ENCODE measurements around the gene KCND2.

KCND2 gene

GRCh38 chr7:120274899-120275298 is 1.9 kb downstream of the KCND2 start:
- DNase-seq (ENCODE audit: low read depth) = no peak
- no peak overlapping the region for H3K4me3 ChIP-seq (ENCODE audit: low read depth, low read length)
- TF ChIP-seq CTCF (IDR thresholded peaks at IDR 0.05; ENCODE audit: low read depth, low read length, missing control alignments) = no peak

- DNase-seq (ENCODE audit: low read depth) = no peak
- H3K4me3 ChIP-seq (ENCODE audit: low read depth, low read length) = no peak overlapping the region
- no peak for TF ChIP-seq CTCF (IDR thresholded peaks at IDR 0.05; ENCODE audit: low read depth, low read length, missing control alignments)
Observed at GRCh38 chr7:120276720-120277119, 3.7 kb downstream of the KCND2 start.

- no peak overlapping the region for H3K4me3 ChIP-seq (ENCODE audit: low read depth, low read length)
- TF ChIP-seq CTCF (IDR thresholded peaks at IDR 0.05; ENCODE audit: low read depth, low read length, missing control alignments) = no peak
- DNase-seq (ENCODE audit: low read depth) = no peak
Observed at GRCh38 chr7:120278773-120279172, 5.8 kb downstream of the KCND2 start.

GRCh38 chr7:120280743-120281142 is 7.8 kb downstream of the KCND2 start:
- H3K4me3 ChIP-seq (ENCODE audit: low read depth, low read length) = no peak overlapping the region
- no peak for TF ChIP-seq CTCF (IDR thresholded peaks at IDR 0.05; ENCODE audit: low read depth, low read length, missing control alignments)
- no peak for DNase-seq (ENCODE audit: low read depth)

GRCh38 chr7:120293027-120293426 is 20.1 kb downstream of the KCND2 start:
- no peak for DNase-seq (ENCODE audit: low read depth)
- TF ChIP-seq CTCF (IDR thresholded peaks at IDR 0.05; ENCODE audit: low read depth, low read length, missing control alignments) = no peak
- no peak overlapping the region for H3K4me3 ChIP-seq (ENCODE audit: low read depth, low read length)

- no peak for DNase-seq (ENCODE audit: low read depth)
Observed at GRCh38 chr7:120302190-120302589, 29.2 kb downstream of the KCND2 start.

More at GRCh38 chr7:120302190-120302589, 29.2 kb downstream of the KCND2 start:
- H3K4me3 ChIP-seq (ENCODE audit: low read depth, low read length) = no peak overlapping the region
- no peak for TF ChIP-seq CTCF (IDR thresholded peaks at IDR 0.05; ENCODE audit: low read depth, low read length, missing control alignments)
